ENCODE data around the gene GULP1. TPM values are rescaled to one million over a fixed set of nuclear protein-coding genes. Genes with fewer than 3 reads are reported as not detected.

Gene GULP1
- total and polyA plus RNA-seq, 12 donors = 2.0 to 6.0 (median 4.7) TPM

DNA sequence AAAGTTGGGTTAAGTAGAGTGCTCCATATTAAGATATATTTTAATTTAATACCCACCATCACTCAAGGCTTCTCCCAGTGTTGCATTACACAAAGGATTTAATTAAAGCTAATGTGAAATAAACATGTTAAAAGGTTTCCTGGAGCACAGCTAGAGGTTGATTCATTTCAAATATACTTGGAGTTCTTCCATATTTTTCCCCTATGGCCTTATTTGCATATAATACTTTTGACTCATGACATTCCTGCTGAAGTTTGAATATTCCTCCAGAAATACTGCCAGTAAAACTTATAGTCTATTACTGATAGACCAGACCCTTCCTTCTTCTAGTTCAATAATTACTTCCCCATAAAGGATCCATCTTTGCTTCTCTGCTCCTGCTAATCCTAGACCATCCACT is 227.5 kb downstream of the GULP1 start:
- Histone ChIP-seq H3K27me3 (no peaks in the 10 kb centered on the region), H3K4me1 (peaks cover 0 to 1% (median 0%) of the 10 kb centered on the region in 9 donors), H3K27ac (no peak overlapping the region), H3K36me3 (no peaks in the 10 kb centered on the region), H3K9me3 (no peaks in the 10 kb centered on the region), H3K4me3 (no peak overlapping the region)
- DNase-seq (no peak), ATAC-seq (no peak)
- TF ChIP-seq, protein P1, sequence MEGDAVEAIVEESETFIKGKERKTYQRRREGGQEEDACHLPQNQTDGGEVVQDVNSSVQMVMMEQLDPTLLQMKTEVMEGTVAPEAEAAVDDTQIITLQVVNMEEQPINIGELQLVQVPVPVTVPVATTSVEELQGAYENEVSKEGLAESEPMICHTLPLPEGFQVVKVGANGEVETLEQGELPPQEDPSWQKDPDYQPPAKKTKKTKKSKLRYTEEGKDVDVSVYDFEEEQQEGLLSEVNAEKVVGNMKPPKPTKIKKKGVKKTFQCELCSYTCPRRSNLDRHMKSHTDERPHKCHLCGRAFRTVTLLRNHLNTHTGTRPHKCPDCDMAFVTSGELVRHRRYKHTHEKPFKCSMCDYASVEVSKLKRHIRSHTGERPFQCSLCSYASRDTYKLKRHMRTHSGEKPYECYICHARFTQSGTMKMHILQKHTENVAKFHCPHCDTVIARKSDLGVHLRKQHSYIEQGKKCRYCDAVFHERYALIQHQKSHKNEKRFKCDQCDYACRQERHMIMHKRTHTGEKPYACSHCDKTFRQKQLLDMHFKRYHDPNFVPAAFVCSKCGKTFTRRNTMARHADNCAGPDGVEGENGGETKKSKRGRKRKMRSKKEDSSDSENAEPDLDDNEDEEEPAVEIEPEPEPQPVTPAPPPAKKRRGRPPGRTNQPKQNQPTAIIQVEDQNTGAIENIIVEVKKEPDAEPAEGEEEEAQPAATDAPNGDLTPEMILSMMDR (IDR thresholded peaks at IDR 0.05) = no peak
- intact Hi-C loops (cut with DNase I) = loop anchor here in 7 of 10 donors (10.0 kb wide), 5 partner anchors 224 to 1024 kb away; partner anchors contain the start of gene GULP1 (in 1 of the 7)

DNA sequence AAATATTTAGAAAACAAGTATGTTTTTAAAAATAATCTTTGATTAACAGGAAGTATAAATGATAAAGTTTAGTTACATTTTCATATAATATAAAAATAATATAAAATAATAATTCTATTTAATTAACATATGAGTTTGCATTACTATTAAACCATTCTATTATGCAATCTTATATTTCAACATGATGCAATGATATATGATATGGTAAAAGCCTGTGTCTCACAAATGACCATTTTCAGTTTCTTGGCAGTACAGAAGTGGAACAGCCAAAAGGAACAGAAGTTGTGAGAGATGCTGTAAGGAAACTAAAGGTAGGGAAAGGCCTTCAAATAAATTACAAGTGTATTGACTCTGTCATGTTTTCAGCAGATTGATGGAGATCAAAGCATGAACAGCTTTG is 230.8 kb downstream of the GULP1 start:
- Histone ChIP-seq H3K27ac (no peak overlapping the region), H3K27me3 (no peaks in the 10 kb centered on the region), H3K4me3 (no peak overlapping the region), H3K4me1 (peaks cover 0 to 10% (median 0%) of the 10 kb centered on the region in 9 donors), H3K36me3 (no peaks in the 10 kb centered on the region), H3K9me3 (no peaks in the 10 kb centered on the region)
- intact Hi-C loops (cut with DNase I) = loop anchor here in 8 of 10 donors (5.0 to 10.0 kb wide), 8 partner anchors 242 to 892 kb away; no protein-coding TSS in a partner anchor
- no peak for DNase-seq
- ATAC-seq = no peak
- TF ChIP-seq, protein P1 (IDR thresholded peaks at IDR 0.05) = no peak

DNA sequence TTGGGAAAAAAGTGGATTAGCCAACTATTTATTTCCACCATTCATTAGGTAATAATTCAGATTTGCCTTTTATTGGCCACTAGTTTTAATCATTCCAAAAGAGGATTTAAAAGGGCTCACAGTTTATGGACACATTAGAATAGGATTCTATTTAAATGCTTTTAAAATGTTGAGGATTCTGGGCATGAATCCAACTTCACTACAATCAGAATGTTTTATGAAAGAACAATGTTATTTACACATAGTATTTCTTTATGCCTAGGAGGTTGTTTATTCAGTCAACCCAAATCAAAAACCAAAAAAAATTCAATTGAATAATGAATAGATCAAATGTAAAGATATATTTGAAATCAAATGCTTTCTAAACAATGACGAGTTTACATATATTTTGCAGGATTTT is 232.2 kb downstream of the GULP1 start:
- TF ChIP-seq, protein P1 (IDR thresholded peaks at IDR 0.05) = no peak
- Histone ChIP-seq H3K9me3 (no peaks in the 10 kb centered on the region), H3K4me3 (no peak overlapping the region), H3K27ac (no peak overlapping the region), H3K27me3 (no peaks in the 10 kb centered on the region), H3K4me1 (peaks cover 0 to 14% (median 0%) of the 10 kb centered on the region in 9 donors), H3K36me3 (no peaks in the 10 kb centered on the region)
- intact Hi-C loops (cut with DNase I) = loop anchor here in 8 of 10 donors (2.0 to 10.0 kb wide), 9 partner anchors 241 to 891 kb away; no protein-coding TSS in a partner anchor
- ATAC-seq (no peak), DNase-seq (no peak)
- 90 to 95% methylated on average over 1 of the region's 1 CpG for WGBS, 2 donors

DNA sequence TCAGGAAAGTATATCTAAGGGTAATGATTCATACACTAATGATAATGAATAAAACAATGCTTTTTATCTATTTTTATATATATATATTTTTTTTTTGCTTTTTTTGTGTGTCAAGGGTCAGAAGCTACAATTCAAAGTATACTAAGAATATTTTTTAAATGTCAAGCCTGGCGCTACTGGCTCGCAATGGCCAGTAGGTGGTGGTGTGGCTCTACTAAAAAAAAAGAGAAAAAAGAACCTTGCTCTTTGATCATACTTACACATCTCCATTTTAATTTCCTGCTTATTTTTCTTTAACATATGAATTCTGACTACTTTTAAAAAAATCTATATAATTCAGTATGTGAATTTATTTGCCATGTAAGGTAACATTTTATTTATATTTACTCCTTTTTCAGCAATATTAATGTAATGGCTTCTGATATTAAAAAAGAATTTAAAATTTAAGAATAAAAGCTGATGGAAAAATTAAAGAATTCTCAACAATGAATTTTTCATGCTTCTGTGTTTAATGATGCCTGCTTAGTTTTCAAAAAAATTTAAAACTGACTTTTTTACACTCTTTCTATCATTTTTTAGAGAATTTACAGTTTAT is 232.9 kb downstream of the GULP1 start:
- intact Hi-C loops (cut with DNase I) = loop anchor here in 9 of 10 donors (2.0 to 10.0 kb wide), 12 partner anchors 240 to 890 kb away; partner anchors contain the start of gene COL3A1 (in 1 of the 9)
- Histone ChIP-seq H3K4me3 (no peak overlapping the region), H3K9me3 (peaks cover 0 to 4% (median 0%) of the 10 kb centered on the region in 11 donors), H3K4me1 (peaks cover 0 to 14% (median 0%) of the 10 kb centered on the region in 9 donors), H3K27me3 (no peaks in the 10 kb centered on the region), H3K27ac (no peak overlapping the region), H3K36me3 (no peaks in the 10 kb centered on the region)
- no peak for ATAC-seq
- TF ChIP-seq, protein P1 (IDR thresholded peaks at IDR 0.05) = peak; percentile 60 to 92 (median 75)
- 11 to 15% methylated on average over 2 of the region's 2 CpGs for WGBS, 2 donors
- peak in 1 of 2 donors; percentile 13 for DNase-seq

All from heart right ventricle (tissue), 16 donors.